ENCODE results near the gene ZNF578.
"Not testable (repeated sequence)": the region's sequence is repeated elsewhere in the genome, so short reads cannot be mapped to it uniquely, and the experiment has no call there.

ZNF578 gene

DNA sequence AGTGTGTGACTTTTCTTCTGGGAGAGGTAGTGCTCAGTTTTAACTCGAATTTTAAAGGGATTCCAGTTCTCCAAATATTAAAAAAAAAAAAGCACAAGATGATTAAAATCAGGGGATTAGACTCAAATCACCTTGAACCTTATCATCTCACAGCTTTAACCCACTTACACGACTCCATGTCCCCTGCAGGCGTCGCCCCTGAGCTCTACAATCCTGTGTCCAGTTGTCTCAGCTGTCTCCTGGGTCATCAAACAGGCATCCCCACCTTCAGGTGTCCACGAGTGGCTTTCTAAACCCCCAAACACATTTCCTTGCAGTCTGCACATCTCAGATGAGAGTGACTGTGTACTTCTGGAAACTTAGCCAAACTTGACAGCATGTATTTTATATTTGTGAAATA lies 88.3 kb downstream of the ZNF578 start:
- H3K36me3 ChIP-seq (ENCODE audit: low read length): peaks cover 3% of the 10 kb centered on the region; the same call in 1 of the 2 replicates
- peaks cover 48% of the 10 kb centered on the region for H3K79me2 ChIP-seq (ENCODE audit: insufficient read depth, low read length)
- H3K4me3 ChIP-seq (ENCODE audit: insufficient read depth, low read length, poor library complexity, severe bottlenecking): no peak overlapping the region
- TF ChIP-seq EZH2phosphoT487 (conservative IDR thresholded peaks at IDR 0.05; ENCODE audit: low read length): no peak
- TF ChIP-seq, protein P1, sequence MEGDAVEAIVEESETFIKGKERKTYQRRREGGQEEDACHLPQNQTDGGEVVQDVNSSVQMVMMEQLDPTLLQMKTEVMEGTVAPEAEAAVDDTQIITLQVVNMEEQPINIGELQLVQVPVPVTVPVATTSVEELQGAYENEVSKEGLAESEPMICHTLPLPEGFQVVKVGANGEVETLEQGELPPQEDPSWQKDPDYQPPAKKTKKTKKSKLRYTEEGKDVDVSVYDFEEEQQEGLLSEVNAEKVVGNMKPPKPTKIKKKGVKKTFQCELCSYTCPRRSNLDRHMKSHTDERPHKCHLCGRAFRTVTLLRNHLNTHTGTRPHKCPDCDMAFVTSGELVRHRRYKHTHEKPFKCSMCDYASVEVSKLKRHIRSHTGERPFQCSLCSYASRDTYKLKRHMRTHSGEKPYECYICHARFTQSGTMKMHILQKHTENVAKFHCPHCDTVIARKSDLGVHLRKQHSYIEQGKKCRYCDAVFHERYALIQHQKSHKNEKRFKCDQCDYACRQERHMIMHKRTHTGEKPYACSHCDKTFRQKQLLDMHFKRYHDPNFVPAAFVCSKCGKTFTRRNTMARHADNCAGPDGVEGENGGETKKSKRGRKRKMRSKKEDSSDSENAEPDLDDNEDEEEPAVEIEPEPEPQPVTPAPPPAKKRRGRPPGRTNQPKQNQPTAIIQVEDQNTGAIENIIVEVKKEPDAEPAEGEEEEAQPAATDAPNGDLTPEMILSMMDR (IDR thresholded peaks at IDR 0.05; ENCODE audit: insufficient read depth, low read length, poor library complexity, severe bottlenecking): no peak
- H3K4me2 ChIP-seq (ENCODE audit: low read depth, low read length, poor library complexity, severe bottlenecking): no peak overlapping the region
- H3K27ac ChIP-seq (ENCODE audit: low read depth, low read length): no peak overlapping the region
- H3K27me3 ChIP-seq (ENCODE audit: low read length): no peaks in the 10 kb centered on the region
- H3F3A ChIP-seq (ENCODE audit: insufficient read depth): no peaks in the 10 kb centered on the region
- H3K9ac ChIP-seq (ENCODE audit: low read length): no peak overlapping the region
- H4K20me1 ChIP-seq (ENCODE audit: low read depth, low read length): no peaks in the 10 kb centered on the region
- H2AFZ ChIP-seq (ENCODE audit: low read depth, low read length, severe bottlenecking): no peak overlapping the region
- H3K9me3 ChIP-seq (ENCODE audit: insufficient read depth, low read length): no peaks in the 10 kb centered on the region
- no peaks in the 10 kb centered on the region for H3K9me2 ChIP-seq (replicated peaks; ENCODE audit: insufficient read depth, low read length)

DNA sequence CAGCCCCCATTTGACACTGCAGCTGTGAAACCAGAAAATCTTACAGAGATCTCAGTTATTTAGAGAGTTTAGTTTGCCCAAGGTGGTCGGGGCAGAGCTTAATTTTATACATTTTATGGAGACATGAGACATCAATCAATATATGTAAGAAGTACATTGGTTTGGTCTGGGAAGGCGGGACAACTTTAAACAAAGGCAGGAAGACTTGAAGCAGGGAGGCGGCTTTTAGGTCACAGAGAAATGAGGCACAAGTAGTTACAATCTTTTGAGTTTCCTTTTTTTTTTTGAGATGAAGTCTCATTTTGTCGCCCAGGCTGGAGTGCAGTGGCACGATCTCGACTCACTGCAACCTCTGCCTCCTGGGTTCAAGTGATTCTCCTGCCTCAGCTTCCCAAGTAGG lies 89.2 kb downstream of the ZNF578 start:
- H3K4me2 ChIP-seq (ENCODE audit: low read depth, low read length, poor library complexity, severe bottlenecking); H3K9me2 ChIP-seq (replicated peaks; ENCODE audit: insufficient read depth, low read length); H3K27me3 ChIP-seq (ENCODE audit: low read length); H2AFZ ChIP-seq (ENCODE audit: low read depth, low read length, severe bottlenecking); H3K27ac ChIP-seq (ENCODE audit: low read depth, low read length); H3K9ac ChIP-seq (ENCODE audit: low read length); H3F3A ChIP-seq (ENCODE audit: insufficient read depth); H3K4me3 ChIP-seq (ENCODE audit: insufficient read depth, low read length, poor library complexity, severe bottlenecking); H4K20me1 ChIP-seq (ENCODE audit: low read depth, low read length); H3K36me3 ChIP-seq (ENCODE audit: low read length); H3K9me3 ChIP-seq (ENCODE audit: insufficient read depth, low read length): not testable (repeated sequence)
- peaks cover 39% of the 10 kb centered on the region for H3K79me2 ChIP-seq (ENCODE audit: insufficient read depth, low read length)

DNA sequence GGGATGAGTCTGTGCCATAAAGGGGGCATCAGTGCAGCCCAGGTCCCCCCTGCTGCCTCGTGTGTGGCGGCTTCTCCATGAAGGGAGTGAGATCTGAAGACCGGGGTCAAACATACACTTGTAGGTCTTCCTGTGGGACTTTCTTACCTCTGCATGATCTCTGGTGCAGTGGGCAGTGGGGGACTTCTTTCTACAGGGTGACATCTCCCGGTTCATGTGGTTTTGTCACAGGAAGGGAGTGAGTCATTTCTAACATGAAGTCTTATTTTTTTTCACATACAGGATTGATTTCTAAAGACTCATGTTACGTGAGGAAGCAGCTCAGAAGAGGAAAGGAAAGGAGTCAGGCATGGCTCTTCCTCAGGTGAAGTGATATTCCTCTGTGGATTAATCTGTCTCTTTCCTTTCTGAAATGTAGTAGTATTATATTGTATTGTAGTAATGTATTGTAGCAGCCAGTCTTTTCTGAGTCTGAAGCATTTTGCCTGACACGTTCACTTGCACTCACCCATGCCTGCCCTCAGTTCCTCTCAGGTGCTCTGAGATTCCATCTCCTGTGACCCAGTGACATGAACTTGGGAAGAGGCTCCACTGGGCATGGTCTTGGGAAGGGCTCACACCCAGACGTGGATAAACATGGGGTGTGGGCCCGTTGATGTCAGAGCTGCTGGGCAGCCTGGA lies 89.8 kb downstream of the ZNF578 start:
- no peak overlapping the region for H3K4me2 ChIP-seq (ENCODE audit: low read depth, low read length, poor library complexity, severe bottlenecking)
- H4K20me1 ChIP-seq (ENCODE audit: low read depth, low read length): no peaks in the 10 kb centered on the region
- no peaks in the 10 kb centered on the region for H3K27me3 ChIP-seq (ENCODE audit: low read length)
- no peaks in the 10 kb centered on the region for H3F3A ChIP-seq (ENCODE audit: insufficient read depth)
- H3K4me3 ChIP-seq (ENCODE audit: insufficient read depth, low read length, poor library complexity, severe bottlenecking): no peak overlapping the region
- TF ChIP-seq, protein P1 (IDR thresholded peaks at IDR 0.05; ENCODE audit: insufficient read depth, low read length, poor library complexity, severe bottlenecking): no peak
- TF ChIP-seq EZH2phosphoT487 (conservative IDR thresholded peaks at IDR 0.05; ENCODE audit: low read length): no peak
- H3K9me3 ChIP-seq (ENCODE audit: insufficient read depth, low read length): no peaks in the 10 kb centered on the region
- no peak overlapping the region for H3K27ac ChIP-seq (ENCODE audit: low read depth, low read length)
- H2AFZ ChIP-seq (ENCODE audit: low read depth, low read length, severe bottlenecking): no peak overlapping the region
- peaks cover 34% of the 10 kb centered on the region for H3K79me2 ChIP-seq (ENCODE audit: insufficient read depth, low read length)
- H3K9ac ChIP-seq (ENCODE audit: low read length): no peak overlapping the region
- peaks cover 9% of the 10 kb centered on the region for H3K36me3 ChIP-seq (ENCODE audit: low read length)
- H3K9me2 ChIP-seq (replicated peaks; ENCODE audit: insufficient read depth, low read length): no peaks in the 10 kb centered on the region

DNA sequence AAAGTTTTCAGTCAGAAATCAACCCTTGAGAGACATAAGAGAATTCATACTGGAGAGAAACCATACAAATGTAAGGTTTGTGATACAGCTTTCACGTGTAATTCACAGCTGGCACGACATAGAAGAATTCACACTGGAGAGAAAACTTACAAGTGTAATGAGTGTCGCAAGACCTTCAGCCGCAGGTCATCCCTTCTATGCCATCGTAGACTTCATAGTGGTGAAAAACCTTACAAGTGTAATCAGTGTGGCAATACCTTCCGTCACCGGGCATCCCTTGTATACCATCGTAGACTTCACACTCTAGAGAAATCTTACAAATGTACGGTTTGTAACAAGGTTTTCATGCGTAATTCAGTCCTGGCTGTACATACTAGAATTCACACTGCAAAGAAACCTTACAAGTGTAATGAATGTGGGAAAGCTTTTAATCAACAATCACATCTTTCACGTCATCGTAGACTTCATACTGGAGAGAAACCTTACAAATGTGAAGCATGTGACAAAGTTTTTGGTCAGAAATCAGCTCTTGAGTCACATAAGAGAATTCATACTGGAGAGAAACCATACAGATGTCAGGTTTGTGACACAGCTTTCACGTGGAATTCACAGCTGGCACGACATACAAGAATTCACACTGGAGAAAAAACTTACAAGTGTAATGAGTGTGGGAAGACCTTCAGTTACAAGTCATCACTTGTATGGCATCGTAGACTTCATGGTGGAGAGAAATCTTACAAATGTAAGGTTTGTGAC lies 101.0 kb downstream of the ZNF578 start:
- H3F3A ChIP-seq (ENCODE audit: insufficient read depth): no peaks in the 10 kb centered on the region
- H3K9me3 ChIP-seq (ENCODE audit: insufficient read depth, low read length): peaks cover 26% of the 10 kb centered on the region; the same call in 1 of the 2 replicates
- no peak overlapping the region for H3K9ac ChIP-seq (ENCODE audit: low read length)
- H3K27me3 ChIP-seq (ENCODE audit: low read length): no peaks in the 10 kb centered on the region
- H3K9me2 ChIP-seq (replicated peaks; ENCODE audit: insufficient read depth, low read length): no peaks in the 10 kb centered on the region
- H3K4me3 ChIP-seq (ENCODE audit: insufficient read depth, low read length, poor library complexity, severe bottlenecking): no peak overlapping the region
- peaks cover 5% of the 10 kb centered on the region; the same call in 1 of the 2 replicates for H3K79me2 ChIP-seq (ENCODE audit: insufficient read depth, low read length)
- H4K20me1 ChIP-seq (ENCODE audit: low read depth, low read length): no peaks in the 10 kb centered on the region
- peaks cover 71% of the 10 kb centered on the region for H3K36me3 ChIP-seq (ENCODE audit: low read length)
- no peak for TF ChIP-seq EZH2phosphoT487 (conservative IDR thresholded peaks at IDR 0.05; ENCODE audit: low read length)
- TF ChIP-seq, protein P1 (IDR thresholded peaks at IDR 0.05; ENCODE audit: insufficient read depth, low read length, poor library complexity, severe bottlenecking): no peak
- no peak overlapping the region for H3K4me2 ChIP-seq (ENCODE audit: low read depth, low read length, poor library complexity, severe bottlenecking)
- no peak overlapping the region for H2AFZ ChIP-seq (ENCODE audit: low read depth, low read length, severe bottlenecking)
- H3K27ac ChIP-seq (ENCODE audit: low read depth, low read length): no peak overlapping the region
